ENCODE results near the gene CASP3.

The CASP3 gene

DNA sequence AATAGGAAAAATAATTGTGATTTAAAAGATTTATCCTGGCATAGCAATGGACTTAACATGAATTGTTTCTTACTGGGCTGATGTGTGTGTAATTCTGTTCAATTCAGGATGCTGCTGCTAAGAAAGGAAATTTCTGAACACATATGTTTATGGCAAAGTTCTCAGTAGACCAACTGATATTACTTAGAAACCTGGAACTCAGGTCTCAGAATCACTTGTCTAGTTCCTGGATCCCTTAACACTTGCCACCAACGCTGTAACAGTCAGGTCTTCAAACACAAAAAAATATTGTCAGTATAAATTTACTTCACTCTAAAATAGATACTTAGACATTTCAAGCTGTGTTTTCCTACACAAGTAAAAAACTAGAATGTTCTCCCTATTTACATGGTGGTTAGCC is 5.5 kb downstream of the CASP3 start:
- H3K9me3 ChIP-seq = no peaks in the 10 kb centered on the region
- TF ChIP-seq, protein P1, sequence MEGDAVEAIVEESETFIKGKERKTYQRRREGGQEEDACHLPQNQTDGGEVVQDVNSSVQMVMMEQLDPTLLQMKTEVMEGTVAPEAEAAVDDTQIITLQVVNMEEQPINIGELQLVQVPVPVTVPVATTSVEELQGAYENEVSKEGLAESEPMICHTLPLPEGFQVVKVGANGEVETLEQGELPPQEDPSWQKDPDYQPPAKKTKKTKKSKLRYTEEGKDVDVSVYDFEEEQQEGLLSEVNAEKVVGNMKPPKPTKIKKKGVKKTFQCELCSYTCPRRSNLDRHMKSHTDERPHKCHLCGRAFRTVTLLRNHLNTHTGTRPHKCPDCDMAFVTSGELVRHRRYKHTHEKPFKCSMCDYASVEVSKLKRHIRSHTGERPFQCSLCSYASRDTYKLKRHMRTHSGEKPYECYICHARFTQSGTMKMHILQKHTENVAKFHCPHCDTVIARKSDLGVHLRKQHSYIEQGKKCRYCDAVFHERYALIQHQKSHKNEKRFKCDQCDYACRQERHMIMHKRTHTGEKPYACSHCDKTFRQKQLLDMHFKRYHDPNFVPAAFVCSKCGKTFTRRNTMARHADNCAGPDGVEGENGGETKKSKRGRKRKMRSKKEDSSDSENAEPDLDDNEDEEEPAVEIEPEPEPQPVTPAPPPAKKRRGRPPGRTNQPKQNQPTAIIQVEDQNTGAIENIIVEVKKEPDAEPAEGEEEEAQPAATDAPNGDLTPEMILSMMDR (IDR thresholded peaks at IDR 0.05) = no peak
- H3K4me1 ChIP-seq (ENCODE audit: control insufficient read depth in 1 of 2, insufficient read depth in 1 of 2, low read depth in 1 of 2, low read length in 1 of 2) = peaks cover 15 to 24% of the 10 kb centered on the region in 2 experiments
- peaks cover 30% of the 10 kb centered on the region for H3K36me3 ChIP-seq
- H3K4me3 ChIP-seq (ENCODE audit: low read depth in 1 of 2, low read length in 1 of 2) = no peak overlapping the region
- H3K27me3 ChIP-seq = no peaks in the 10 kb centered on the region
- H3K27ac ChIP-seq = no peak overlapping the region

DNA sequence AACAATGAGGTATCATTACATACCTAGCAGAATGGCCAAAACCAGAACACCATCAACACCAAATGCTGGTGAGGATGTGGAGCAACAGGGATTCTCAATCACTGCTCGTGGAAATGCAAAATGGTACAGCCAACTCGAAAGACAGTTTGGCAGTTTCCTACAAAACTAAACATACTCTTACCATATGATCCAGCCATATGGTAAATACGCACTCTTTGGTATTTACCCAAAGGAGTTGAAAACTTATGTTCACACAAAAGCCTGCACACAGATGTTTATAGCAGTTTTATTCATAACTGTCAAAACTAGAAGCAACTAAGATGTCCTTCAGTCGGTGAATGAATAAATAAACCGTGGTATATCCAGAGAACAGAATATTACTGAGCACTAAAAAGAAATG is 7.8 kb downstream of the CASP3 start:
- no peaks in the 10 kb centered on the region for H3K9me3 ChIP-seq
- TF ChIP-seq, protein P1 (IDR thresholded peaks at IDR 0.05) = no peak
- H3K27me3 ChIP-seq = no peaks in the 10 kb centered on the region
- H3K4me1 ChIP-seq (ENCODE audit: control insufficient read depth in 1 of 2, insufficient read depth in 1 of 2, low read depth in 1 of 2, low read length in 1 of 2) = peaks cover 0 to 8% of the 10 kb centered on the region in 2 experiments
- no peak overlapping the region for H3K4me3 ChIP-seq (ENCODE audit: low read depth in 1 of 2, low read length in 1 of 2)
- peaks cover 48% of the 10 kb centered on the region for H3K36me3 ChIP-seq
- no peak overlapping the region for H3K27ac ChIP-seq

DNA sequence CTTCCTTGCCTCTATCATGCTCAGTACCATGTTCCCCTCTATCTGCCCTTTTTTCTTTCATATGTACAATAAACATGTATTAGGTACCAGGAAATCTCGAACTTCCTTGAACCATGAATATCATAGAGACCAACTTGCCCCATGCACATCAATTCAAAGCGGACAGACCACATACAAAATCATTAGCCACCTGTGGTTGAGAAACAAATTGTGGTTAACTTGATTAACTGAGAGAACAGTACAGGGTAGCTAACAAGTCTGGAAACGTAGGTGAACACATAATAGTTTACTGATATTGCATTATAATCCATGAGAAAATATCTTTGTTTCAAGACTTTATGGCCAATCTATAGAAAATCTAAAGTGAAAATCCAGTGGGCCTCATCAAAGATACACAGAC is 8.2 kb downstream of the CASP3 start:
- Histone ChIP-seq H3K27me3 (no peaks in the 10 kb centered on the region), H3K27ac (no peak overlapping the region), H3K36me3 (peaks cover 48% of the 10 kb centered on the region), H3K4me1 (ENCODE audit: control insufficient read depth in 1 of 2, insufficient read depth in 1 of 2, low read depth in 1 of 2, low read length in 1 of 2) (peaks cover 0 to 5% of the 10 kb centered on the region in 2 experiments), H3K4me3 (ENCODE audit: low read depth in 1 of 2, low read length in 1 of 2) (no peak overlapping the region), H3K9me3 (no peaks in the 10 kb centered on the region)
- TF ChIP-seq, protein P1 (IDR thresholded peaks at IDR 0.05) = no peak

DNA sequence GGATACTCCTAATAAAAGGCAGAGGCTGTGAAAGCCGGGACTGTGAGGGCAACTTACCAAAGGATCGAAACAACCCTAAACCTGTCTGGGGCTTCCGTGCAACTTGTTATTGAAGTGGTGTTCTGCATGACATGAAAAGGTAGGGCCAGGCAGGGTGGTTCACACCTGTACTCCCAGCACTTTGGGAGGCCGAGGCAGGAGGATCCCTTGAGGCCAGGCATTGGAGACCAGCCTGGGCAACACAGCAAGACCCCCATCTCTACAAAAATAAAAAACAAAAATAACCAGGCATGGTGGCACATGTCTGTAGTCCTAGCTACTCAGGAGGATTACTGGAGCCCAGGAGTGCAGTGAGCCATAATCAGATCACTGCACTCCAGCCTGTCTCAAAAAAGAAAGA is 12.3 kb downstream of the CASP3 start:
- Histone ChIP-seq H3K4me1 (ENCODE audit: control insufficient read depth in 1 of 2, insufficient read depth in 1 of 2, low read depth in 1 of 2, low read length in 1 of 2) (peaks cover 3 to 11% of the 10 kb centered on the region in 2 experiments), H3K27me3 (no peaks in the 10 kb centered on the region), H3K27ac (no peak overlapping the region), H3K36me3 (peaks cover 56% of the 10 kb centered on the region), H3K9me3 (no peaks in the 10 kb centered on the region), H3K4me3 (ENCODE audit: low read depth in 1 of 2, low read length in 1 of 2) (no peak overlapping the region)
- TF ChIP-seq, protein P1 (IDR thresholded peaks at IDR 0.05) = no peak

DNA sequence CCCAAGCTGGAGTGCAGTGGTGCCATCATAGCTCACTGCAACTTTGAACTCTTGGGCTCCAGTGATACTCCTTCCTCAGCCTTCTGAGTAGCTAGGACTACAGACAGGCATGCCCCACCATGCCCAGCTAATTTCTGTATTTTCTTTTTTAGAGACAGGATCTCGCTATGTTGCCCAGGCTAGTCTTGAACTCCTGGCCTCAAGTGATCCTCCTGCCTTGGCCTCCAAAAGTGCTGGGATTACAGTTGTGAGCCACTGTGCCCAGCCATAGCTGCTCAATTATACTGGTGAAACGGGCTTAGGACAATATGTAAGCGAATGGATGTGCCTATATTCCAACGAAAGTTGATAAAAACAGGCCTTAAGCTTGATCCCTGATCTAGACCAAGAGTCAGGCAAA is 13.1 kb downstream of the CASP3 start:
- no peaks in the 10 kb centered on the region for H3K27me3 ChIP-seq
- H3K4me3 ChIP-seq (ENCODE audit: low read depth in 1 of 2, low read length in 1 of 2) = no peak overlapping the region
- no peak overlapping the region for H3K27ac ChIP-seq
- TF ChIP-seq, protein P1 (IDR thresholded peaks at IDR 0.05) = no peak
- H3K4me1 ChIP-seq (ENCODE audit: control insufficient read depth in 1 of 2, insufficient read depth in 1 of 2, low read depth in 1 of 2, low read length in 1 of 2) = peaks cover 3 to 11% of the 10 kb centered on the region in 2 experiments
- no peaks in the 10 kb centered on the region for H3K9me3 ChIP-seq
- peaks cover 63% of the 10 kb centered on the region for H3K36me3 ChIP-seq

DNA sequence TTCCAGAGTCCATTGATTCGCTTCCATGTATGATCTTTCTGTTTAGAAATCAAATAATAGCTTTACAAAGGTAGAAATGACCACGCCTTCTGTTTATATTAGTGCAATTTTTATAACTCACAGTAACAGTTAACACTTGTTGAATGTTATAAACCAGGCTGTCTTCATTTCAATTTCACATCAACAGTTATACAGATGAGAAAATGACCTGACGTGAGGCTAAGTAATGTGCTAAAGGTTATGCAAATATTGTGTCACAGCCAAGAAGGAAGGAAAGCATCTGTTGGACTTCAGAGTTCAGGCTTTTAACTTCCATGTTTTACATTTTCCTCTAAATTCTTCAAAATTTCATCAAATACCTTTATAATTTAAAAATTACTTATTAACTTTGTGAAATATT is 13.9 kb downstream of the CASP3 start:
- no peaks in the 10 kb centered on the region for H3K27me3 ChIP-seq

More for the DNA sequence above, 13.9 kb downstream of the CASP3 start:
- H3K4me3 ChIP-seq (ENCODE audit: low read depth in 1 of 2, low read length in 1 of 2) = no peak overlapping the region
- H3K4me1 ChIP-seq (ENCODE audit: control insufficient read depth in 1 of 2, insufficient read depth in 1 of 2, low read depth in 1 of 2, low read length in 1 of 2) = peaks cover 3 to 11% of the 10 kb centered on the region in 2 experiments
- peaks cover 70% of the 10 kb centered on the region for H3K36me3 ChIP-seq
- no peaks in the 10 kb centered on the region for H3K9me3 ChIP-seq
- TF ChIP-seq, protein P1 (IDR thresholded peaks at IDR 0.05) = no peak
- peak overlapping the region; percentile 46 for H3K27ac ChIP-seq
